Sigmoid colon (tissue), 7 donors: ENCODE results near the gene CFTR. TPM values are rescaled to one million over a fixed set of nuclear protein-coding genes. Genes with fewer than 3 reads are reported as not detected.

ENCODE experiments used
- DNase-seq: peaks from one replicate; pipeline ENCODE4 v3.0.0-alpha.2; 2019
- H3K27ac ChIP-seq, 4 donors: fragments of 200-600 bp; sonication (generic); one replicate each; pipeline ENCODE4 v1.5.1; 2016 to 2019; ENCODE audit warnings: mild to moderate bottlenecking in 1 of 4
- H3K27me3 ChIP-seq, 3 donors: fragments of 200-600 bp; sonication (generic); one replicate each; pipeline ENCODE4 v1.5.1; 2019; ENCODE audit warnings: mild to moderate bottlenecking in 1 of 3
- H3K36me3 ChIP-seq, 4 donors: fragments of 200-600 bp; sonication (generic); one replicate each; pipeline ENCODE4 v1.5.1; 2016 to 2019
- H3K4me1 ChIP-seq, 4 donors: fragments of 200-600 bp; sonication (generic); one replicate each; pipeline ENCODE4 v1.5.1; 2017 to 2019
- H3K4me3 ChIP-seq, 4 donors: fragments of 200-600 bp; sonication (generic); one replicate each; pipeline ENCODE4 v1.5.1; 2017 to 2019; ENCODE audit warnings: mild to moderate bottlenecking in 2 of 4, moderate library complexity in 1 of 4
- H3K9me3 ChIP-seq, 4 donors: fragments of 200-600 bp in 3 of 4; sonication (generic) in 3 of 4; one replicate each; pipeline versions ENCODE4 v1.5.1 to v1.6.1; 2013 to 2019
- CTCF ChIP-seq, 4 experiments: fragments of 450-650 bp in 3 of 4; fragments of 200-600 bp in 1 of 4; IDR thresholded peaks; one replicate each; pipeline ENCODE4 v1.5.1; 2016 to 2019; ENCODE audit warnings: antibody characterized with exemption in 4 of 4, mild to moderate bottlenecking in 3 of 4, moderate library complexity in 2 of 4
- EP300 ChIP-seq, 4 donors: sonication (generic); formaldehyde crosslinking; IDR thresholded peaks; one replicate each; pipeline ENCODE4 v1.6.1; 2017; ENCODE audit warnings: antibody characterized with exemption in 4 of 4
- POLR2A ChIP-seq, 2 donors: fragments of 450-650 bp; IDR thresholded peaks; one replicate each; pipeline ENCODE4 v1.6.1; 2016; ENCODE audit warnings: antibody characterized with exemption in 2 of 2, mild to moderate bottlenecking in 2 of 2, moderate library complexity in 2 of 2
- POLR2AphosphoS5 ChIP-seq, 4 donors: sonication (generic); formaldehyde crosslinking; IDR thresholded peaks; one replicate each; pipeline ENCODE4 v1.6.1; 2017; ENCODE audit warnings: antibody characterized with exemption in 4 of 4
- WGBS, 2 donors: extraction: QIAGEN DNeasy Blood & Tissue Kit; methylation state at CpG; one replicate each; pipeline ENCODE4 v1.1.7; 2013; 5-methylcytosine and 5-hydroxymethylcytosine counted together
- intact Hi-C: fragments of 100-400 bp; cut with DNase I; formaldehyde crosslinking; loops from one replicate; pipeline ENCODE4 v1.15.1; 2023
- polyA plus RNA-seq, 3 donors: library from polyadenylated mRNA; stranded (reverse); fragments of 200-250 nt; gene quantifications; one replicate each; pipeline ENCODE4 v1.2.3, GENCODE V29; 2013
- total RNA-seq, 4 donors: library from RNA; depleted of rRNA; stranded (reverse); fragments of >200 nt; gene quantifications; one replicate each; pipeline ENCODE4 v1.1.0, GENCODE V29; 2016
- donor health status: healthy with polysubstance abuse.
- donor health status: Bipolar disorder and iron deficiency.
- donor health status: healthy.

The CFTR gene
- total and polyA plus RNA-seq, 7 donors = under 0.01 to 39.9 (median 3.4) TPM; not detected in 1

- no peaks in the 10 kb centered on the region for H3K27me3 ChIP-seq
- DNase-seq = no peak
- no peaks in the 10 kb centered on the region for H3K4me1 ChIP-seq
- H3K36me3 ChIP-seq = no peaks in the 10 kb centered on the region
- H3K4me3 ChIP-seq = no peak overlapping the region
- H3K27ac ChIP-seq = no peak overlapping the region
- no peak for TF ChIP-seq POLR2AphosphoS5 (IDR thresholded peaks at IDR 0.05)
- TF ChIP-seq POLR2A (IDR thresholded peaks at IDR 0.05) = no peak
- no peaks in the 10 kb centered on the region for H3K9me3 ChIP-seq
- 83 to 92% methylated on average over 11 of the region's 11 CpGs for WGBS, 2 donors
- intact Hi-C loops = no loop called here
Measured at GRCh38 chr7:117592011-117592635, 112.3 kb downstream of the CFTR start.

- Histone ChIP-seq H3K9me3 (no peaks in the 10 kb centered on the region), H3K27ac (no peak overlapping the region), H3K4me1 (peaks cover 0 to 10% (median 2%) of the 10 kb centered on the region in 4 donors), H3K36me3 (no peaks in the 10 kb centered on the region), H3K4me3 (no peak overlapping the region), H3K27me3 (no peaks in the 10 kb centered on the region)
- intact Hi-C loops = no loop called here
- TF ChIP-seq POLR2AphosphoS5 (IDR thresholded peaks at IDR 0.05) = no peak
- no peak for TF ChIP-seq CTCF (IDR thresholded peaks at IDR 0.05)
- no peak for TF ChIP-seq EP300 (IDR thresholded peaks at IDR 0.05)
- TF ChIP-seq POLR2A (IDR thresholded peaks at IDR 0.05) = no peak
- WGBS, 2 donors = 97 to 98% methylated on average over 21 of the region's 21 CpGs
- DNase-seq = no peak
Measured at GRCh38 chr7:117596134-117596533, 116.3 kb downstream of the CFTR start.

- no peaks in the 10 kb centered on the region for H3K36me3 ChIP-seq
- no peaks in the 10 kb centered on the region for H3K9me3 ChIP-seq
- intact Hi-C loops = no loop called here
- no peak overlapping the region for H3K27ac ChIP-seq
- peaks cover 0 to 24% (median 11%) of the 10 kb centered on the region in 4 donors for H3K4me1 ChIP-seq
- 85 to 94% methylated on average over 2 of the region's 2 CpGs for WGBS, 2 donors
- H3K27me3 ChIP-seq = no peaks in the 10 kb centered on the region
- DNase-seq = no peak
- no peak overlapping the region for H3K4me3 ChIP-seq
- TF ChIP-seq POLR2AphosphoS5 (IDR thresholded peaks at IDR 0.05) (no peak), CTCF (IDR thresholded peaks at IDR 0.05) (no peak), EP300 (IDR thresholded peaks at IDR 0.05) (no peak), POLR2A (IDR thresholded peaks at IDR 0.05) (no peak)
Measured at GRCh38 chr7:117597755-117598154, 117.9 kb downstream of the CFTR start.

- 63 to 72% methylated on average over 2 of the region's 2 CpGs for WGBS, 2 donors
- TF ChIP-seq EP300 (IDR thresholded peaks at IDR 0.05) = no peak
- no peak for TF ChIP-seq POLR2A (IDR thresholded peaks at IDR 0.05)
- TF ChIP-seq CTCF (IDR thresholded peaks at IDR 0.05) = no peak
- TF ChIP-seq POLR2AphosphoS5 (IDR thresholded peaks at IDR 0.05) = no peak
- intact Hi-C loops = no loop called here
- Histone ChIP-seq H3K36me3 (no peaks in the 10 kb centered on the region), H3K4me1 (peaks cover 0 to 24% (median 11%) of the 10 kb centered on the region in 4 donors), H3K4me3 (no peak overlapping the region), H3K27ac (no peak overlapping the region), H3K27me3 (no peaks in the 10 kb centered on the region), H3K9me3 (no peaks in the 10 kb centered on the region)
- no peak for DNase-seq
Measured at GRCh38 chr7:117600911-117601310, 121.1 kb downstream of the CFTR start.

GRCh38 chr7:117603627-117604026 is 123.8 kb downstream of the CFTR start:
- peaks cover 0 to 24% (median 11%) of the 10 kb centered on the region in 4 donors for H3K4me1 ChIP-seq
- WGBS, 2 donors = 83 to 88% methylated on average over 4 of the region's 4 CpGs
- DNase-seq = no peak
- H3K4me3 ChIP-seq = no peak overlapping the region
- H3K9me3 ChIP-seq = no peaks in the 10 kb centered on the region
- H3K27me3 ChIP-seq = no peaks in the 10 kb centered on the region
- intact Hi-C loops = no loop called here
- no peaks in the 10 kb centered on the region for H3K36me3 ChIP-seq
- TF ChIP-seq POLR2AphosphoS5 (IDR thresholded peaks at IDR 0.05) (no peak), CTCF (IDR thresholded peaks at IDR 0.05) (no peak), POLR2A (IDR thresholded peaks at IDR 0.05) (no peak), EP300 (IDR thresholded peaks at IDR 0.05) (no peak)
- no peak overlapping the region for H3K27ac ChIP-seq
